OCI-LY3 (cell line): ENCODE results near the gene PIGL.

ENCODE experiments used
- CTCF ChIP-seq: fragments of 200-600, 300-600 bp; sonication (generic); IDR thresholded peaks from 2 replicates; pipeline ENCODE4 v1.5.1; 2014; ENCODE audit warnings: antibody characterized with exemption, low read length, low read depth
- EZH2phosphoT487 ChIP-seq: fragments of 200-600 bp; shearing (Covaris generic); IDR thresholded peaks from 2 replicates; pipeline ENCODE4 v1.6.1; 2018; ENCODE audit warnings: antibody characterized with exemption, mixed run types, low read depth

GRCh38 chr17:16354585-16354984, 137.6 kb downstream of the PIGL start:
- TF ChIP-seq CTCF (no peak), EZH2phosphoT487 (no peak)
